GM18909 (cell line): ENCODE data around the gene VIPAS39.

Experiments
- ATAC-seq: cut with Tn5 transposase; IDR thresholded peaks from one replicate; pipeline ENCODE4 v1.9.1; 2021; ENCODE audit warnings: mild to moderate bottlenecking; ENCODE audit not compliant: unreplicated experiment, poor library complexity

The VIPAS39 gene

DNA sequence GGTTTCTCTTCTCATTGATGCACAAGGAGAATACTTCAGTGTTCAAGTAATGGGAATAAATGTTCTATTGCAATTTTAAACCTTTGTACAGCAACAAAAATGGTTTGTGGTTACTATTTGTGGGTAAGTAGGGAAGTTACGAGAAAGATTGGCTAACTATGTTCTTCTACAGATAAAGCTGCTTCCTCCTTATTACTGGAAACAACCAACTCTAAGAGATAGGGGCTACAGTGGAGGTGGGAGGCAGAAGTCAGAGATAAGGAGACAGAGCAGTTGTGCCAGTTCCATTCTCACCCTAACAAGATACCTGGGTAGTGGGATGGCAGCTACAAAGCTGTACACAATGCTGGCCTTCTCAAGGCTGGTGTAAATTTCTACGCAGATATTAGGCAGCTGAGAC lies 50.2 kb downstream of the VIPAS39 start:
- no peak for ATAC-seq

DNA sequence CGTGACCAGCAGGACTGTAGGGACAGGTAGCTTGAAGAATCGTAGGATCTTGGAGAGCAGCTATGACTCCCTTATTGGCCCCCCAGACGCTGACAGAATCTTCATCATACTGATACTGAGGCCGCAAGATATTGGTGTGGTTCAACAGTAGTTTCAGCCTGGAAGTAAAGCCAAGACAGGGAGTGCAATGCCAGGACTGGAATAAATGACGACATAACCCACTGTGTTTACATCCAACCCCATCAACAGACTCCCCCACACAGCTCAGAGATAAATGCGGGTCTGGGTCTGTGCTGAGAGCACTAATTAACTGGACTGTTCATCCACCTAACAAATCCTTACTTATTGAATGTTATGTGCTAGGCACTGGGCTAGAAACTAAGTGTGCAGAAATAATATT lies 50.7 kb downstream of the VIPAS39 start:
- no peak for ATAC-seq

DNA sequence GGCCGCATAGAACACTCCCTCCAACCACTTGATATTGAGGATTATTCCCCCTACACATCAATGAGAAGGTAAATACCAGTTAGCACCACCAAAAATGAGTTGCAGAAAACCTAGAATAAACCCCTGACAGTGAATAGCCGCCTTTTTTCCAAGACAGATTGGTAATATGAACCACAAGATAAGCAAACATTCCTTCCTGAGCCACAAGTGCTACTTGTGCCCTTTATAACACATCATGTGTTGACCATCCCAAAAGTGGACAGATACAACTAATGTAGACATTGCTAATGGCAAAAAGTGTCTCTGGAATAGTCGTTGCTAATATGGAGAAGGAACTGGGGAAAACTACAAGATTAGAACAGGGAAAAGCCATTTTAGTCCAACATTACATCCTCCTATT lies 51.3 kb downstream of the VIPAS39 start:
- ATAC-seq, result no peak

- no peak for ATAC-seq
Measured at GRCh38 chr14:77403768-77404167, 53.6 kb downstream of the VIPAS39 start.

GRCh38 chr14:77400216-77400615 lies 57.2 kb downstream of the VIPAS39 start:
- no peak for ATAC-seq

DNA sequence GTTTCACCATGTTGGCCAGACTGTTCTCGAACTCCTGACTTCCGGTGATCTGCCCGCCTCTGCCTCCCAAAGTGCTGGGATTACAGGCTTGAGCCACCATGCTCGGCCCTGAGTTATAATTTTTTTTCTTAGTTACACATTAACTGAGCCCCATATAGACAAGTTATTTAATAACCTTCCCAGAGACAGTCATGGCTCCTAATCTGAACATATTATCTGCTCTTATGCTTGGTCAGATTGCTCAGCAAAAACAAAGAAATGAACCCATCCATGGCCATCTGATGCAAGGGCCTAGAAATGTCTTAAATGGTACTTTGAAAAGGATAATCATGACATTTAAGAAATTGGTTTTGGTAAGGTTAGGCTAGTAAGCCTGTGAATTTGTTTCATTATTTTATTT lies 67.2 kb downstream of the VIPAS39 start:
- ATAC-seq, result no peak

DNA sequence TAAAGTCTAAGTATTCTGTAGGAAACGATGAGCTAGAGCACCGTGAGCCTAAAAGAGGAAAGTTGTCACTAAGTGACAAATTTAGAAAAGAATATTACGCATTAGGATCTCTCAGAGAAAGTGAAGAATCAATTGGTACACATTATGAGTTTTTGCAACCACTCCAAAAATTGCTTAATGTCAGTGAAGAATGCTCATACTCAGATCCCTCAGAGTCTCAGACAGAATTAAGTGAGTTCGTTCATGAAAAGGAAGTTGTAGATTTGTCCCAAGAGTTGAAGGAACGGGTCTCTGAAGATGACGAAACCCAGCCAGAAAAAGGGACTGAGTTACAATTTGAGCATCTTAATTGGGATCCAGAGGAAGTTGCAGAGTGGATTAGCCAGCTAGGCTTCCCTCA lies 78.7 kb downstream of the VIPAS39 start:
- ATAC-seq, result no peak

- ATAC-seq, result peak; percentile 1
Measured at GRCh38 chr14:77377502-77377844, 79.9 kb downstream of the VIPAS39 start.

DNA sequence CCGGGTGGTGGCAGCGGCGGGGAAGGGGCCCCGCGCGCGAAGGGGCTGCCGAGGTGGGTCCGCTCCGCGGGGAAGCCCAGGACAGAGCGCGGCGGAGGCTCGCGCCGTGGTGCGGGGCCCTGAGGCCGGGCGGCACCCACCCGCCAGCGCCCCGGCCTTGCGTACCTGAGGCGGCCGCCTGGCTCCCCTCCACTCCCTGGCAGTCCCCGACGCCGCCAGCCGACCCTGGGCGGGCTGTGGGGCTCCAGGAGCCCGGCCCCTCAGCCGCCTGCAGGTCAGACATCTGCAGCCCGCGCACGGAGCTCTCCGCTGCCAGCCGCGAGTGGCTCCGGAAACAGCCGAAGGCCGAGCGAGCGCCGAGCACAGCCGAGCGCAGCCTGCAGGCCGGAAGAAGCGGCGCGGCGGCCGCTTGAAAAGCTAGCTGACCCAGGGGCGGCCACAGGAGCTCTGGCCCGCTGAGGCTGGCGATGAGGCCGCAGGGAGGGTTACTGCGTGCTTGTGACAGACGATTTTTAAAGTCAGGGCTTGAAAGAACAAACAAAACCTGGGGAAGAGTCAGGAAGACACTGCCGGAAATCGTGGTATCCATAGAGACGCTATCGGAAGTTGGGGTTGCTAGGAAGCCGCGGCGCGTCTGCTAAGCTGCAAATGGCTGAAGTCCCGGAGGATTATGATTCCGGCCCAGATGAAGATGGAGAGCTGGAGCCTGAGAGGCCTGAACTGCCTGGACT lies 80.5 kb downstream of the VIPAS39 start, which contains the start of the genes SAMD15 and TMED8:
TSS of gene SAMD15 (plus strand) at position 609 of the 731 bp plus-strand sequence. CDS start at position 649, 40 bp downstream.
TSS of gene TMED8 (minus strand) at position 324 of the 731 bp plus-strand sequence. CDS start at position 283, 41 bp downstream.
- ATAC-seq, result peak; percentile 89
